HTR-8/SVneo (cell line): ENCODE results near the gene PAM16.
"Not testable (repeated sequence)": the region's sequence is repeated elsewhere in the genome, so short reads cannot be mapped to it uniquely, and the experiment has no call there.

Experiments used
- DNase-seq: peaks from one replicate; pipeline ENCODE4 v3.0.0; 2011; ENCODE audit warnings: low spot score, mixed read lengths; ENCODE audit not compliant: insufficient read length
- FAIRE-seq: peaks from 2 replicates; lab custom pipeline; 2011; peaks lifted over from hg19 to GRCh38; lab: Jason Lieb, UNC

The PAM16 gene

GRCh38 chr16:4356820-4357219 lies 5.7 kb upstream of the PAM16 start:
- DNase-seq (no peak), FAIRE-seq (no peak)

- no peak for DNase-seq
- no peak for FAIRE-seq
Measured at GRCh38 chr16:4354512-4355409, 3.6 kb upstream of the PAM16 start.

- DNase-seq, result no peak
- FAIRE-seq, result no peak
Measured at GRCh38 chr16:4353675-4354074, 2.6 kb upstream of the PAM16 start.

GRCh38 chr16:4352843-4353242 lies 1.7 kb upstream of the PAM16 start:
- no peak for FAIRE-seq
- DNase-seq, result no peak

- FAIRE-seq, result no peak
Measured at GRCh38 chr16:4351880-4352279, 759 bp upstream of the PAM16 start.

GRCh38 chr16:4350365-4350786 lies 745 bp downstream of the PAM16 start:
- no peak for FAIRE-seq

More at GRCh38 chr16:4351880-4352279, 759 bp upstream of the PAM16 start:
- DNase-seq, result no peak

GRCh38 chr16:4349332-4349731 lies 1.8 kb downstream of the PAM16 start:
- FAIRE-seq, result no peak
- no peak for DNase-seq

More at GRCh38 chr16:4350365-4350786, 745 bp downstream of the PAM16 start:
- no peak for DNase-seq

- FAIRE-seq (no peak), DNase-seq (no peak)
Measured at GRCh38 chr16:4347765-4348509, 3.2 kb downstream of the PAM16 start.

GRCh38 chr16:4347010-4347409 lies 4.1 kb downstream of the PAM16 start:
- no peak for DNase-seq
- FAIRE-seq, result no peak

- DNase-seq, result no peak
Measured at GRCh38 chr16:4345836-4346781, 5.0 kb downstream of the PAM16 start.

GRCh38 chr16:4344983-4345835 lies 5.9 kb downstream of the PAM16 start:
- no peak for DNase-seq
- no peak for FAIRE-seq

More at GRCh38 chr16:4345836-4346781, 5.0 kb downstream of the PAM16 start:
- FAIRE-seq, result no peak

- peak; percentile 89 for FAIRE-seq
- not testable (repeated sequence) for DNase-seq
Measured at GRCh38 chr16:4344300-4344982, 6.7 kb downstream of the PAM16 start.

GRCh38 chr16:4342866-4343744 lies 8.0 kb downstream of the PAM16 start:
- FAIRE-seq, result no peak
- DNase-seq, result no peak

- no peak for DNase-seq
- no peak for FAIRE-seq
Measured at GRCh38 chr16:4341250-4341649, 9.9 kb downstream of the PAM16 start.

GRCh38 chr16:4340443-4340842 lies 10.7 kb downstream of the PAM16 start:
- DNase-seq (no peak), FAIRE-seq (no peak)

GRCh38 chr16:4339909-4340308 lies 11.2 kb downstream of the PAM16 start:
- no peak for DNase-seq
- FAIRE-seq, result no peak

GRCh38 chr16:4339455-4339854 lies 11.7 kb downstream of the PAM16 start:
- FAIRE-seq, result no peak

More at GRCh38 chr16:4339455-4339854, 11.7 kb downstream of the PAM16 start:
- no peak for DNase-seq
